Stomach (tissue), 9 donors: ENCODE measurements around the gene ABCB9. TPM values are rescaled to one million over a fixed set of nuclear protein-coding genes. Genes with fewer than 3 reads are reported as not detected.

Source experiments
- DNase-seq, 2 donors: peaks; one replicate each; pipeline versions ENCODE4 v3.0.0 to v3.0.0-alpha.2; 2013 to 2019
- H3K27ac ChIP-seq, 5 donors: fragments of 200-600 bp in 4 of 5; sonication (generic) in 4 of 5; one replicate each; pipeline ENCODE4 v1.5.1; 2013 to 2019; ENCODE audit warnings: mild to moderate bottlenecking in 1 of 5, moderate library complexity in 1 of 5
- H3K27me3 ChIP-seq, 3 donors: fragments of 200-600 bp; sonication (generic); one replicate each; pipeline ENCODE4 v1.5.1; 2017 to 2019; ENCODE audit warnings: mixed run types in 1 of 3
- H3K36me3 ChIP-seq, 4 donors: fragments of 200-600 bp; sonication (generic); 1 replicate in 3 of 4; 2 replicates in 1 of 4; pipeline ENCODE4 v1.5.1; 2016 to 2019
- H3K4me1 ChIP-seq, 4 donors: fragments of 200-600 bp; sonication (generic); one replicate each; pipeline ENCODE4 v1.5.1; 2016 to 2019
- H3K4me3 ChIP-seq, 4 donors: fragments of 200-600 bp; sonication (generic) in 3 of 4; one replicate each; pipeline ENCODE4 v1.5.1; 2016 to 2019; ENCODE audit warnings: mild to moderate bottlenecking in 1 of 4
- H3K9me3 ChIP-seq, 4 donors: fragments of 200-600 bp; sonication (generic); one replicate each; pipeline ENCODE4 v1.5.1; 2016 to 2019
- EP300 ChIP-seq: sonication (generic); formaldehyde crosslinking; IDR thresholded peaks from one replicate; pipeline ENCODE4 v1.6.1; 2017; ENCODE audit warnings: antibody characterized with exemption
- POLR2A ChIP-seq, 4 donors: fragments of 450-650 bp; IDR thresholded peaks; one replicate each; pipeline ENCODE4 v1.6.1; 2016; ENCODE audit warnings: antibody characterized with exemption in 4 of 4, control low read depth in 2 of 4, mild to moderate bottlenecking in 1 of 4, moderate library complexity in 1 of 4
- POLR2AphosphoS5 ChIP-seq, 3 donors: sonication (generic); formaldehyde crosslinking; IDR thresholded peaks; one replicate each; pipeline ENCODE4 v1.6.1; 2016; ENCODE audit warnings: antibody characterized with exemption in 3 of 3
- WGBS, 5 donors: extraction: QIAGEN DNeasy Blood & Tissue Kit in 3 of 5; methylation state at CpG; one replicate each; pipeline versions ENCODE4 v1.1.5 to v1.1.7; 2013 to 2018; 5-methylcytosine and 5-hydroxymethylcytosine counted together
- intact Hi-C: fragments of 100-400 bp; cut with DNase I; formaldehyde crosslinking; loops from one replicate; pipeline ENCODE4 v1.15.1; 2023; ENCODE audit warnings: low total_unique reads
- polyA plus RNA-seq, 3 donors: library from polyadenylated mRNA; stranded (reverse); fragments of 200-250 nt; gene quantifications; one replicate each; pipeline ENCODE4 v1.2.3, GENCODE V29; 2013
- total RNA-seq, 5 donors: library from RNA; depleted of rRNA; stranded (reverse); fragments of >200 nt; gene quantifications; one replicate each; pipeline versions ENCODE4 v1.1.0 to v1.2.3, GENCODE V29; 2014 to 2016
- TF ChIP-seq, protein P1 (sequence below), 7 experiments: fragments of 450-650 bp in 4 of 7; fragments of 200-600 bp in 3 of 7; sonication (generic) in 3 of 7; IDR thresholded peaks; one replicate each; pipeline ENCODE4 v1.5.1; 2016 to 2019; ENCODE audit warnings: antibody characterized with exemption in 7 of 7, control low read depth in 2 of 7, mild to moderate bottlenecking in 1 of 7
- donor health status: healthy with polysubstance abuse.
- donor health status: Bipolar disorder and iron deficiency.
- donor health status: healthy.

The ABCB9 gene
- total and polyA plus RNA-seq, 8 donors: 1.2 to 29.5 (median 2.2) TPM; not detected in 1

DNA sequence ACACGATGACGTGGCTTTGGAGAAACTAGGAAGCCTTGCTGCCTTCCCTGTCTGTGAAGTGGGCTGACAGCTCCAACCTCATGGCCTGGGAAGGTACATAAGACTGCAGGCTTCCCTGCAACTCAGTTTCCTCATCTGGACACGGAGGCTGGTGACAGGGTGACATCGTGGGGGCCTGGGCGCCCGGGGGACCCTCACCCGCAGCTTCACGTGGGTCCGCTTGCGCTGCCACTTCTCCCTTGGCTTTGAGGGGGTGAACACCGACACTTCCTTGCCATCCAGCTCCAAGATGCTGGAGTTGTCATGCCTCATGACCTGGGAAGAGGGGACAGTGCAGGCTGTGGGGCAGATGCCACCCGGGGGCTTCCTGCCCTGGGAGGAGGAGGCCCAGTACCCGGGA lies 21.8 kb upstream of the ABCB9 start:
- DNase-seq: no peak
- H3K36me3 ChIP-seq: peaks cover 8 to 76% (median 71%) of the 10 kb centered on the region in 4 donors
- intact Hi-C loops: loop anchor here (10.0 kb wide), 1 partner anchor 247 kb away; the partner anchor contains the start of genes MPHOSPH9 and MTRFR

DNA sequence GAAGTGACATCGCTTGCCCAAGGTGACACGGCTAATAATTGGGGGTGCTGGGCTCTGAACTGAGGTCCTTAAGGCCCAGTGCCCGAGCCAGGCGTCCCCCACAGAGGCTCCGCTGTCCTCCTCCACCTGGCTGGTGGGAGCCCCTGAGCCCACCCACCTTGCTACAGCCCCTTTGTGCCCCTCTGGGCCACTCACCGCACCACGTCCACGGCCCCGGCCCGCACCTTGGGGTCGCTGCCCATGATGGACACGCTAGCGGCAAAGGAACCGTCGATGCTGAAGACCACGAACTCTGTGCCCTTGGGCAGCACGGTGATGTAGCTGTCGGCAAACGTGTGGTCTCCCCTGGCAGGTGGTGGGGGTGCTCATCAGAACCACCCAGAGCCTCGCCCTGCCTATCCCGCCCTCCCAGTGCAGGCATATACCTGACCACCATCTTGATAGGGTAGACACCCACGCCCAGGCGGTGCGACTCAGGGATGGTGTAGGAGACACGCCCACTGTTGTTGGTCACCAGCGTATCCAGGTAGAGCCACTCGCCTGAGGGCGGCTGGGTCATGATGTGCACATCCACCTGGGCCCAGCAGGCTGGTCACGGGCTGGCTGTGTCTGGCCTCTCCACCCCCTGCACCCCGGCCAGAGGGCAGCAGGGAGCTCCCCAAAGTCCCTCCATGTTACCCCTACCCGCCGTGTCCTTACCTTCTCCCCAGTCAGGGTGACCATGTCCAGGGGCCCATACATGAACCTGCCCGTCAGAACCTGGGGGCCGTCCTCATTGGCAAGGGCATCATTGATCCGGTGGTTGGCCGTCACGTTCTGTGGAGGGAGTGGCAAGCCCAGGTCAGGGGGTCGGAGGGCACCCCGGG lies 21.1 kb upstream of the ABCB9 start:
- Histone ChIP-seq H3K9me3 (no peaks in the 10 kb centered on the region), H3K27me3 (no peaks in the 10 kb centered on the region), H3K27ac (no peak overlapping the region), H3K36me3 (peaks cover 12 to 79% (median 74%) of the 10 kb centered on the region in 4 donors), H3K4me3 (no peak overlapping the region), H3K4me1 (peaks cover 26 to 35% (median 32%) of the 10 kb centered on the region in 4 donors)
- DNase-seq: no peak
- TF ChIP-seq EP300 (no peak), POLR2AphosphoS5 (IDR thresholded peaks at IDR 0.05) (no peak), POLR2A (IDR thresholded peaks at IDR 0.05) (no peak)
- TF ChIP-seq, protein P1, sequence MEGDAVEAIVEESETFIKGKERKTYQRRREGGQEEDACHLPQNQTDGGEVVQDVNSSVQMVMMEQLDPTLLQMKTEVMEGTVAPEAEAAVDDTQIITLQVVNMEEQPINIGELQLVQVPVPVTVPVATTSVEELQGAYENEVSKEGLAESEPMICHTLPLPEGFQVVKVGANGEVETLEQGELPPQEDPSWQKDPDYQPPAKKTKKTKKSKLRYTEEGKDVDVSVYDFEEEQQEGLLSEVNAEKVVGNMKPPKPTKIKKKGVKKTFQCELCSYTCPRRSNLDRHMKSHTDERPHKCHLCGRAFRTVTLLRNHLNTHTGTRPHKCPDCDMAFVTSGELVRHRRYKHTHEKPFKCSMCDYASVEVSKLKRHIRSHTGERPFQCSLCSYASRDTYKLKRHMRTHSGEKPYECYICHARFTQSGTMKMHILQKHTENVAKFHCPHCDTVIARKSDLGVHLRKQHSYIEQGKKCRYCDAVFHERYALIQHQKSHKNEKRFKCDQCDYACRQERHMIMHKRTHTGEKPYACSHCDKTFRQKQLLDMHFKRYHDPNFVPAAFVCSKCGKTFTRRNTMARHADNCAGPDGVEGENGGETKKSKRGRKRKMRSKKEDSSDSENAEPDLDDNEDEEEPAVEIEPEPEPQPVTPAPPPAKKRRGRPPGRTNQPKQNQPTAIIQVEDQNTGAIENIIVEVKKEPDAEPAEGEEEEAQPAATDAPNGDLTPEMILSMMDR (IDR thresholded peaks at IDR 0.05): no peak
- WGBS, 5 donors: 86 to 91% (median 90%) methylated on average over 30 to 39 of the region's 39 CpGs
- intact Hi-C loops: loop anchor here (10.0 kb wide), 1 partner anchor 247 kb away; the partner anchor contains the start of genes MPHOSPH9 and MTRFR

More for the DNA sequence above, 21.8 kb upstream of the ABCB9 start:
- TF ChIP-seq POLR2A (IDR thresholded peaks at IDR 0.05) (no peak), EP300 (no peak), POLR2AphosphoS5 (IDR thresholded peaks at IDR 0.05) (no peak)
- TF ChIP-seq, protein P1 (IDR thresholded peaks at IDR 0.05): no peak
- no peaks in the 10 kb centered on the region for H3K9me3 ChIP-seq
- 89 to 92% (median 91%) methylated on average over 11 to 13 of the region's 13 CpGs for WGBS, 5 donors
- no peak overlapping the region for H3K27ac ChIP-seq
- H3K4me1 ChIP-seq: peaks cover 19 to 28% (median 25%) of the 10 kb centered on the region in 4 donors
- H3K4me3 ChIP-seq: no peak overlapping the region
- H3K27me3 ChIP-seq: no peaks in the 10 kb centered on the region

DNA sequence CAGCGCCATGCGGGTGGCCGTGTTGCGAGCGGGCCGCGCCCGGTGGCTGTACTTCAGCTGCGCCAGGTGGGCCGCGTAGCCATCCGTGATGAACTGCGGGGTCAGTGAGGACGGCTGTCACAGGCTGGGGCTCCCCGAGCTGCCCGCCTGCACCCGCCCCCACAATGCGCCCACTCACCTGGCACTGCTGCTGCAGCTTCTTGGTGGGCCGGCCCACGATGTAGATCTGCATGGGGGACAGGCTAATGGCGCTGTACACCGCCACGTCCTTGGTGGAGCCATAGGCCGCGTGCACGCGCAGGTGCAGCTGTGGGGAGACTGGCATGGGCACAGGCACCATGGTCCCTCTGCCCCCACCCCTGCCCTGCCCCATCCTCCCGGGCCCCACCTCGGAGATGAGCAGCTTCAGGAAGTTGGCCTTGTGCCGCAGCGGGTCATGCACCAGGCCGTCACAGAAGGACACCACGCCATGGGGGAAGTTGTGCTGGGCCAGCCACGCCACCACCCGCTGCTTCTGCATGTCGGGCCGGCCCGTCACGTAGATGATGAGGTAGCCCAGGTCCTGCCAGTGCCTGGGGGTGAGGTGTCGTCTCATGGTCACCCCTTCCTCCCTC lies 20.1 kb upstream of the ABCB9 start:
- no peaks in the 10 kb centered on the region for H3K9me3 ChIP-seq
- WGBS, 5 donors: 96 to 97% (median 97%) methylated on average over 30 to 40 of the region's 40 CpGs
- H3K4me1 ChIP-seq: peaks cover 36 to 44% (median 42%) of the 10 kb centered on the region in 4 donors
- TF ChIP-seq POLR2A (IDR thresholded peaks at IDR 0.05) (no peak), POLR2AphosphoS5 (IDR thresholded peaks at IDR 0.05) (no peak), EP300 (no peak)
- TF ChIP-seq, protein P1 (IDR thresholded peaks at IDR 0.05): no peak
- H3K4me3 ChIP-seq: no peak overlapping the region
- intact Hi-C loops: loop anchor here (10.0 kb wide), 1 partner anchor 248 kb away; the partner anchor contains the start of genes MPHOSPH9 and MTRFR
- no peak overlapping the region for H3K27ac ChIP-seq
- no peaks in the 10 kb centered on the region for H3K27me3 ChIP-seq
- H3K36me3 ChIP-seq: peaks cover 13 to 78% (median 68%) of the 10 kb centered on the region in 4 donors
- no peak for DNase-seq
